GM21390 (cell line): ENCODE measurements around the gene QPRT.
"Not testable (repeated sequence)": the region's sequence is repeated elsewhere in the genome, so short reads cannot be mapped to it uniquely, and the experiment has no call there.

Experiments used
- ATAC-seq: cut with Tn5 transposase; IDR thresholded peaks from one replicate; pipeline ENCODE4 v1.9.1; 2021; ENCODE audit not compliant: unreplicated experiment

QPRT gene

GRCh38 chr16:29678691-29679267 lies at the start of gene QPRT:
QPRT (plus strand) TSS chr16:29679180; CDS start chr16:29679198, 18 bp downstream.
- no peak for ATAC-seq

GRCh38 chr16:29629318-29629717 lies 49.7 kb upstream of the QPRT start:
- ATAC-seq = not testable (repeated sequence)

GRCh38 chr16:29631658-29632057 lies 47.3 kb upstream of the QPRT start:
- ATAC-seq = not testable (repeated sequence)

GRCh38 chr16:29635902-29636301 lies 43.1 kb upstream of the QPRT start:
- ATAC-seq = not testable (repeated sequence)

GRCh38 chr16:29636368-29636767 lies 42.6 kb upstream of the QPRT start:
- ATAC-seq = not testable (repeated sequence)

- ATAC-seq = not testable (repeated sequence)
Observed at GRCh38 chr16:29638751-29639150, 40.2 kb upstream of the QPRT start.

GRCh38 chr16:29641561-29641960 lies 37.4 kb upstream of the QPRT start:
- ATAC-seq = no peak

GRCh38 chr16:29643596-29643995 lies 35.4 kb upstream of the QPRT start:
- ATAC-seq = no peak

GRCh38 chr16:29644338-29644857 lies 34.6 kb upstream of the QPRT start:
- peak; percentile 51 for ATAC-seq

GRCh38 chr16:29644973-29645693 lies 33.8 kb upstream of the QPRT start:
- no peak for ATAC-seq

- ATAC-seq = no peak
Observed at GRCh38 chr16:29645694-29646187, 33.2 kb upstream of the QPRT start.

GRCh38 chr16:29646947-29647346 lies 32.0 kb upstream of the QPRT start:
- no peak for ATAC-seq

- no peak for ATAC-seq
Observed at GRCh38 chr16:29649588-29650494, 29.1 kb upstream of the QPRT start.

- ATAC-seq = no peak
Observed at GRCh38 chr16:29650771-29651170, 28.2 kb upstream of the QPRT start.

GRCh38 chr16:29651774-29652349 lies 27.1 kb upstream of the QPRT start:
- ATAC-seq = no peak

- ATAC-seq = no peak
Observed at GRCh38 chr16:29653471-29653870, 25.5 kb upstream of the QPRT start.

- not testable (repeated sequence) for ATAC-seq
Observed at GRCh38 chr16:29653890-29654289, 25.1 kb upstream of the QPRT start.

GRCh38 chr16:29656688-29657523 lies 22.1 kb upstream of the QPRT start:
- no peak for ATAC-seq

GRCh38 chr16:29658705-29659104 lies 20.3 kb upstream of the QPRT start:
- no peak for ATAC-seq
